ENCODE results near the gene FLNA.

- TF ChIP-seq, protein P1, sequence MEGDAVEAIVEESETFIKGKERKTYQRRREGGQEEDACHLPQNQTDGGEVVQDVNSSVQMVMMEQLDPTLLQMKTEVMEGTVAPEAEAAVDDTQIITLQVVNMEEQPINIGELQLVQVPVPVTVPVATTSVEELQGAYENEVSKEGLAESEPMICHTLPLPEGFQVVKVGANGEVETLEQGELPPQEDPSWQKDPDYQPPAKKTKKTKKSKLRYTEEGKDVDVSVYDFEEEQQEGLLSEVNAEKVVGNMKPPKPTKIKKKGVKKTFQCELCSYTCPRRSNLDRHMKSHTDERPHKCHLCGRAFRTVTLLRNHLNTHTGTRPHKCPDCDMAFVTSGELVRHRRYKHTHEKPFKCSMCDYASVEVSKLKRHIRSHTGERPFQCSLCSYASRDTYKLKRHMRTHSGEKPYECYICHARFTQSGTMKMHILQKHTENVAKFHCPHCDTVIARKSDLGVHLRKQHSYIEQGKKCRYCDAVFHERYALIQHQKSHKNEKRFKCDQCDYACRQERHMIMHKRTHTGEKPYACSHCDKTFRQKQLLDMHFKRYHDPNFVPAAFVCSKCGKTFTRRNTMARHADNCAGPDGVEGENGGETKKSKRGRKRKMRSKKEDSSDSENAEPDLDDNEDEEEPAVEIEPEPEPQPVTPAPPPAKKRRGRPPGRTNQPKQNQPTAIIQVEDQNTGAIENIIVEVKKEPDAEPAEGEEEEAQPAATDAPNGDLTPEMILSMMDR (conservative IDR thresholded peaks at IDR 0.05), result no peak
- TF ChIP-seq ZFX (IDR thresholded peaks at IDR 0.05), result no peak
These were observed 45.4 kb upstream of the FLNA start for GRCh38 chrX:154419688-154420401.
